IMR-90 (cell line): ENCODE measurements around the gene ACACB. TPM values are rescaled to one million over a fixed set of nuclear protein-coding genes. Genes with fewer than 3 reads are reported as not detected.

Source experiments
- ATAC-seq: fragments of 200-7000 bp; cut with Tn5 transposase; 2 replicates; pipeline ENCODE4 v1.9.1; 2020; ENCODE audit warnings: low read depth, mild to moderate bottlenecking, moderate library complexity
- BruUV-seq: library from RNA; stranded (reverse); fragments of 400-500 nt; replicated peaks from 2 replicates; lab custom pipeline; 2021; lab: Mats Ljungman, UMichigan
- CTCF ChIA-PET: fragments of 300-600 bp; formaldehyde crosslinking; extraction: SDS; loops from one replicate; lab custom pipeline; 2021; ENCODE audit warnings: antibody characterized with exemption; lab: Yijun Ruan, JAX
- POLR2A ChIA-PET: fragments of 300-600 bp; sonication (Branson Sonifier 250); formaldehyde crosslinking; loops from one replicate; lab custom pipeline; 2022; ENCODE audit warnings: antibody characterized with exemption; ENCODE audit not compliant: unreplicated experiment; lab: Charles Lee
- DNase-seq: peaks from one replicate; pipeline ENCODE4 v3.0.0; 2013
- H2AFZ ChIP-seq: replicated peaks from 2 replicates; pipeline ENCODE3; 2013; ENCODE audit warnings: low read length, mild to moderate bottlenecking; ENCODE audit not compliant: poor library complexity
- H2AK5ac ChIP-seq: 2 replicates; pipeline ENCODE4 v1.6.1; 2013; ENCODE audit warnings: low read depth, low read length, inconsistent platforms
- H2AK9ac ChIP-seq: replicated peaks from 2 replicates; pipeline ENCODE3; 2013; ENCODE audit warnings: mild to moderate bottlenecking, low read depth, low read length, moderate library complexity; ENCODE audit not compliant: poor library complexity
- H2BK120ac ChIP-seq: 2 replicates; pipeline ENCODE4 v1.6.1; 2013; ENCODE audit warnings: low read depth, low read length, inconsistent platforms
- H2BK15ac ChIP-seq: 3 replicates; pipeline ENCODE4 v1.6.1; 2013; ENCODE audit warnings: low read depth, low read length, inconsistent platforms
- H2BK20ac ChIP-seq: 2 replicates; pipeline ENCODE4 v1.6.1; 2013; ENCODE audit warnings: low read depth, mild to moderate bottlenecking, inconsistent platforms, low read length, moderate library complexity
- H2BK5ac ChIP-seq: 2 replicates; pipeline ENCODE4 v1.6.1; 2013; ENCODE audit warnings: mild to moderate bottlenecking, low read depth, low read length, inconsistent platforms; ENCODE audit not compliant: poor library complexity, severe bottlenecking
- H3K14ac ChIP-seq: replicated peaks from 2 replicates; pipeline ENCODE4 v1.6.1; 2013; ENCODE audit warnings: low read depth, low read length, inconsistent platforms
- H3K18ac ChIP-seq: 2 replicates; pipeline ENCODE4 v1.6.1; 2013; ENCODE audit warnings: low read depth, low read length, control low read depth
- H3K23ac ChIP-seq: 2 replicates; pipeline ENCODE4 v1.6.1; 2013; ENCODE audit warnings: low read depth, low read length, inconsistent platforms
- H3K27ac ChIP-seq: 2 replicates; pipeline ENCODE4 v1.5.1; 2013; ENCODE audit warnings: mild to moderate bottlenecking, control low read depth, low read length; ENCODE audit not compliant: insufficient read depth
- H3K27me3 ChIP-seq: 2 replicates; pipeline ENCODE4 v1.6.1; 2013; ENCODE audit warnings: low read length; ENCODE audit not compliant: control insufficient read depth, insufficient read depth
- H3K36me3 ChIP-seq: 2 replicates; pipeline ENCODE4 v1.6.1; 2013; ENCODE audit warnings: low read length, mixed read lengths; ENCODE audit not compliant: control insufficient read depth, insufficient read depth
- H3K4ac ChIP-seq: 2 replicates; pipeline ENCODE4 v1.6.1; 2013; ENCODE audit warnings: low read depth, low read length, inconsistent platforms
- H3K4me1 ChIP-seq: 2 replicates; pipeline ENCODE4 v1.6.1; 2013; ENCODE audit warnings: low read length, mixed read lengths; ENCODE audit not compliant: control insufficient read depth, insufficient read depth
- H3K4me2 ChIP-seq: 2 replicates; pipeline ENCODE4 v1.6.1; 2013; ENCODE audit warnings: low read depth, mild to moderate bottlenecking, control low read depth, low read length, moderate library complexity
- H3K4me3 ChIP-seq: 2 replicates; pipeline ENCODE4 v1.5.1; 2013; ENCODE audit warnings: low read depth, mild to moderate bottlenecking, control low read depth, low read length, moderate library complexity; ENCODE audit not compliant: insufficient read depth
- H3K56ac ChIP-seq: 2 replicates; pipeline ENCODE4 v1.6.1; 2013; ENCODE audit warnings: low read length, inconsistent platforms; ENCODE audit not compliant: insufficient read depth; ENCODE audit errors: extremely low read depth
- H3K79me1 ChIP-seq, 2 experiments: 2 replicates each; pipeline ENCODE4 v1.6.1; 2013; ENCODE audit warnings: low read length in 2 of 2, inconsistent platforms in 1 of 2, low read depth in 1 of 2
- H3K9ac ChIP-seq: 2 replicates; pipeline ENCODE4 v1.6.1; 2013; ENCODE audit warnings: low read depth, low read length, control low read depth
- H3K9me1 ChIP-seq: 2 replicates; pipeline ENCODE4 v1.6.1; 2013; ENCODE audit warnings: low read length, inconsistent platforms; ENCODE audit not compliant: insufficient read depth
- H3K9me3 ChIP-seq: 2 replicates; pipeline ENCODE4 v1.6.1; 2013; ENCODE audit warnings: low read length; ENCODE audit not compliant: control insufficient read depth, insufficient read depth
- H4K20me1 ChIP-seq: 2 replicates; pipeline ENCODE4 v1.6.1; 2013; ENCODE audit warnings: low read length, inconsistent platforms; ENCODE audit not compliant: insufficient read depth
- H4K5ac ChIP-seq: 2 replicates; pipeline ENCODE4 v1.6.1; 2013; ENCODE audit warnings: mild to moderate bottlenecking, low read depth, low read length, control low read depth
- H4K8ac ChIP-seq, 2 experiments: 2 replicates each; pipeline ENCODE4 v1.6.1; 2013; ENCODE audit warnings: low read depth in 2 of 2, low read length in 2 of 2, control low read depth in 1 of 2, inconsistent platforms in 1 of 2
- H4K91ac ChIP-seq: 2 replicates; pipeline ENCODE4 v1.6.1; 2013; ENCODE audit warnings: low read depth, low read length, inconsistent platforms; ENCODE audit not compliant: insufficient read depth
- CTCF ChIP-seq: conservative IDR thresholded peaks from 2 replicates; pipeline ENCODE4 v1.5.1; 2012; ENCODE audit warnings: mild to moderate bottlenecking, low read depth, low read length, improper control_type of control experiment
- ELK1 ChIP-seq: fragments of 150-350 bp; IDR thresholded peaks from 2 replicates; pipeline ENCODE4 v1.6.1; 2016; ENCODE audit warnings: low read depth, mild to moderate bottlenecking, low read length, moderate library complexity, borderline replicate concordance
- FOS ChIP-seq: fragments of 150-350 bp; IDR thresholded peaks from 2 replicates; pipeline ENCODE4 v1.6.1; 2016; ENCODE audit warnings: low read depth, low read length
- MAFK ChIP-seq: IDR thresholded peaks from 2 replicates; pipeline ENCODE4 v1.6.1; 2012; ENCODE audit warnings: low read depth, low read length, improper control_type of control experiment
- MAZ ChIP-seq: IDR thresholded peaks from 2 replicates; pipeline ENCODE4 v1.6.1; 2012; ENCODE audit warnings: low read depth, mild to moderate bottlenecking, low read length, improper control_type of control experiment, moderate library complexity, borderline replicate concordance
- MXI1 ChIP-seq: IDR thresholded peaks from 2 replicates; pipeline ENCODE4 v1.6.1; 2012; ENCODE audit warnings: low read depth, mild to moderate bottlenecking, low read length, moderate library complexity, borderline replicate concordance
- POLR2A ChIP-seq: IDR thresholded peaks from 2 replicates; pipeline ENCODE4 v1.6.1; 2012; ENCODE audit warnings: mild to moderate bottlenecking, low read depth, low read length
- RAD21 ChIP-seq: IDR thresholded peaks from 2 replicates; pipeline ENCODE4 v1.6.1; 2012; ENCODE audit warnings: low read length, improper control_type of control experiment
- RCOR1 ChIP-seq: IDR thresholded peaks from 2 replicates; pipeline ENCODE4 v1.6.1; 2012; ENCODE audit warnings: mild to moderate bottlenecking, low read length, improper control_type of control experiment; ENCODE audit not compliant: insufficient replicate concordance
- WGBS, 2 experiments: methylation state at CpG; one replicate each; pipeline versions ENCODE4 v1.1.5 to v1.1.7; 2013; ENCODE audit warnings: missing lambda C conversion rate in 2 of 2; ENCODE audit not compliant: insufficient read length in 1 of 2; ENCODE audit errors: extremely low coverage in 2 of 2; 5-methylcytosine and 5-hydroxymethylcytosine counted together
- dilution Hi-C: fragments of 300-500 bp; cut with HindIII; formaldehyde crosslinking; loops from one replicate; pipeline ENCODE4 v1.14.3; 2018; ENCODE audit warnings: low sequenced_read_pairs; ENCODE audit not compliant: unreplicated experiment
- in situ Hi-C: fragments of 300-500 bp; cut with MboI; formaldehyde crosslinking; loops from 3 replicates; pipeline ENCODE4 v1.14.3; 2019; ENCODE audit warnings: low sequenced_read_pairs, inconsistent platforms, mixed read lengths
- intact Hi-C: fragments of 100-400 bp; cut with micrococcal nuclease; formaldehyde crosslinking; loops from 2 replicates; pipeline ENCODE4 v1.10.0; 2022
- polyA plus RNA-seq, 3 experiments: library from polyadenylated mRNA; depleted of rRNA; stranded (reverse); fragments of >200 nt; gene quantifications; 2 replicates each; pipeline ENCODE4 v1.2.3, GENCODE V29; 2012; ENCODE audit warnings: low replicate concordance in 1 of 3
- total RNA-seq: library from RNA; depleted of rRNA; stranded (reverse); fragments of >200 nt; gene quantifications from 2 replicates; pipeline ENCODE4 v1.2.3, GENCODE V29; 2012

ACACB gene
- total and polyA plus RNA-seq, 2 of the 4 experiments (the other 2 are of a cell fraction), result 2.0 to 2.1 TPM

GRCh38 chr12:109222496-109222895 is 106.1 kb downstream of the ACACB start:
- Histone ChIP-seq H3K27ac (no peak overlapping the region), H4K5ac (no peak overlapping the region), H2BK120ac (no peak overlapping the region), H2BK5ac (no peak overlapping the region), H2BK20ac (no peak overlapping the region), H3K9me1 (no peaks in the 10 kb centered on the region), H4K8ac (no peak overlapping the region), H3K4me2 (no peak overlapping the region), H3K79me1 (no peaks in the 10 kb centered on the region), H2AK5ac (no peak overlapping the region), H4K91ac (no peak overlapping the region), H3K56ac (no peak overlapping the region), H3K4ac (no peak overlapping the region), H3K23ac (no peak overlapping the region), H2BK15ac (no peak overlapping the region), H2AFZ (no peak overlapping the region), H3K14ac (no peak overlapping the region), H3K27me3 (no peaks in the 10 kb centered on the region), H2AK9ac (no peak overlapping the region), H3K4me1 (no peaks in the 10 kb centered on the region), H3K9me3 (no peaks in the 10 kb centered on the region), H3K4me3 (no peak overlapping the region), H3K9ac (no peak overlapping the region), H3K18ac (no peak overlapping the region), H3K36me3 (no peaks in the 10 kb centered on the region; the same call in 1 of the 2 replicates), H4K20me1 (no peaks in the 10 kb centered on the region)
- CTCF ChIA-PET, result no interaction called here
- WGBS, 2 experiments, result 93% methylated on average over 5 of the region's 18 CpGs; no CpG with 5 or more reads in 1 of the 2 experiments
- intact Hi-C loops, result no loop called here
- TF ChIP-seq FOS (no peak), RCOR1 (no peak), ELK1 (no peak), POLR2A (no peak), CTCF (no peak), RAD21 (no peak), MXI1 (no peak), MAFK (no peak), MAZ (no peak)
- POLR2A ChIA-PET, result no interaction called here
- BruUV-seq, result no TSS peak
- in situ Hi-C loops, result no loop called here
- DNase-seq (no peak), ATAC-seq (no peak)
- dilution Hi-C loops, result no loop called here
